GM12891 (cell line): ENCODE results near the gene CDC42BPG.

Experiments
- POLR2AphosphoS5 ChIP-seq: IDR thresholded peaks from 2 replicates; pipeline ENCODE4 v1.6.1; 2011; ENCODE audit warnings: low read depth, low read length, control low read depth
- TAF1 ChIP-seq: IDR thresholded peaks from 2 replicates; pipeline ENCODE4 v1.6.1; 2011; ENCODE audit warnings: low read depth, low read length, control low read depth

DNA sequence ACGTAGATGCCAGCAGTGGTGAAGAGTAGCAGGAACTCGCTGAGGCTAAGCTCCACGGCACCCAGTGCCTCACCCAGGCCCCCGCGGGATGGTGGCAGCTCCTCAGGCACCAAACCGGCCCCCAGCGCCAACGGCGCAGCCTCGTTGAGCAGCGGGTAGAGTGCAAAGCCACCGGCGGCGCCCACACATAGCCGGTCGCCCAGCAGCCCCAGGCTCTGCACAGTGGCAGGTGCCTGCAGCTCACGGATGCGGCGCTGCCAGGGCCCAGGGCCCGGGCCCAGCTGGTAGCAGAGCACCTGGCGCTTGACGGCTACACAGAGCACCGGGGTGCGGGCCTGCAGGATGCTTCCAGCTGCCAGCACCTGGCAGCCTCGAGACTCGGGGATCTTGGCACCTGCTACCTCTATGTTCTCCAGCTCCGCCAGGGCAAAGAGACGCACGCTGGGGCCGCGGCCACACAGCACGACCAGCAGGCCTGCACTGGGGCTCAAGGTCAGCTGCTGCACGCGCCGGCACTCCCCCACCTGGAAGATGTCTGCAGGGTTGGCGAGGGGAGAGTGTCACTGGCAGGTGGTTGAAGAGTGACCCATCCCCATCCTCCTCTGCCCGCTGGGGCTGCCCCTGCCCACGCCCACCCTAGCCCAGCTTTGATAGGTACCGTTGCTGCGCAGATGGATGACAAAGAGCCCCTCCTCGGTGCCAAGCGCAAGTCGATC, 14.8 kb downstream of the CDC42BPG start:
- TF ChIP-seq POLR2AphosphoS5 (no peak), TAF1 (no peak)
